ENCODE measurements around the gene ADPRH. TPM values are rescaled to one million over a fixed set of nuclear protein-coding genes. Genes with fewer than 3 reads are reported as not detected.

ADPRH gene
- total and polyA plus RNA-seq, 9 donors = 4.0 to 10.3 (median 7.9) TPM

- 96% methylated on average over 5 of the region's 10 CpGs for whole genome bisulfite sequencing (ENCODE audit: insufficient coverage)
- Histone ChIP-seq H3K9me3 (replicated peaks; ENCODE audit: control insufficient read depth, low read depth, low read length) (no peaks in the 10 kb centered on the region), H3K4me3 (ENCODE audit: low read length) (no peak overlapping the region), H3K36me3 (ENCODE audit: control insufficient read depth, insufficient read depth, low read length) (no peaks in the 10 kb centered on the region), H3K27me3 (ENCODE audit: control insufficient read depth, insufficient read depth, low read length) (no peaks in the 10 kb centered on the region), H3K4me1 (ENCODE audit: control insufficient read depth, insufficient read depth, low read length) (peaks cover 10% of the 10 kb centered on the region), H3K27ac (ENCODE audit: low read length) (no peak overlapping the region)
- no peak for DNase-seq
These were observed 56.4 kb downstream of the ADPRH start for GRCh38 chr3:119635719-119636118.

- Histone ChIP-seq H3K4me3 (ENCODE audit: low read length) (no peak overlapping the region), H3K4me1 (ENCODE audit: control insufficient read depth, insufficient read depth, low read length) (peaks cover 10% of the 10 kb centered on the region)
- WGBS (ENCODE audit: insufficient coverage) = no CpG with 5 or more reads among the region's 1 CpG
These were observed 57.0 kb downstream of the ADPRH start for GRCh38 chr3:119636249-119636648.

GRCh38 chr3:119636891-119637611 is 57.8 kb downstream of the ADPRH start:
- no peak for DNase-seq
- H3K9me3 ChIP-seq (replicated peaks; ENCODE audit: control insufficient read depth, low read depth, low read length) = no peaks in the 10 kb centered on the region
- no peaks in the 10 kb centered on the region for H3K27me3 ChIP-seq (ENCODE audit: control insufficient read depth, insufficient read depth, low read length)
- peak overlapping the region; percentile 80 for H3K27ac ChIP-seq (ENCODE audit: low read length)
- WGBS (ENCODE audit: insufficient coverage) = 96% methylated on average over 2 of the region's 4 CpGs
- H3K4me3 ChIP-seq (ENCODE audit: low read length) = no peak overlapping the region
- peaks cover 3% of the 10 kb centered on the region for H3K36me3 ChIP-seq (ENCODE audit: control insufficient read depth, insufficient read depth, low read length)
- peaks cover 10% of the 10 kb centered on the region for H3K4me1 ChIP-seq (ENCODE audit: control insufficient read depth, insufficient read depth, low read length)

More at GRCh38 chr3:119636249-119636648, 57.0 kb downstream of the ADPRH start:
- H3K9me3 ChIP-seq (replicated peaks; ENCODE audit: control insufficient read depth, low read depth, low read length) = no peaks in the 10 kb centered on the region
- H3K27me3 ChIP-seq (ENCODE audit: control insufficient read depth, insufficient read depth, low read length) = no peaks in the 10 kb centered on the region
- H3K36me3 ChIP-seq (ENCODE audit: control insufficient read depth, insufficient read depth, low read length) = no peaks in the 10 kb centered on the region
- DNase-seq = no peak
- H3K27ac ChIP-seq (ENCODE audit: low read length) = no peak overlapping the region

- Histone ChIP-seq H3K27me3 (ENCODE audit: control insufficient read depth, insufficient read depth, low read length) (no peaks in the 10 kb centered on the region), H3K36me3 (ENCODE audit: control insufficient read depth, insufficient read depth, low read length) (peaks cover 6% of the 10 kb centered on the region), H3K27ac (ENCODE audit: low read length) (peak overlapping the region; percentile 80), H3K4me1 (ENCODE audit: control insufficient read depth, insufficient read depth, low read length) (peaks cover 11% of the 10 kb centered on the region), H3K4me3 (ENCODE audit: low read length) (no peak overlapping the region), H3K9me3 (replicated peaks; ENCODE audit: control insufficient read depth, low read depth, low read length) (no peaks in the 10 kb centered on the region)
- no CpG with 5 or more reads among the region's 3 CpGs for WGBS (ENCODE audit: insufficient coverage)
- DNase-seq = peak; percentile 68
These were observed 58.6 kb downstream of the ADPRH start for GRCh38 chr3:119637679-119638477.

Other genes with a start within 250 kb of the ADPRH start
- gene TMEM39A, start 115.9 kb upstream of the ADPRH start, total RNA-seq = 44.4 TPM
- 10 to 100 TPM; 35.7 to 51.1 (median 38.7) TPM for gene TMEM39A, start 115.9 kb upstream of the ADPRH start, polyA plus RNA-seq (ENCODE audit: insufficient read depth in 1 of 8, insufficient read length in 8 of 8, low replicate concordance in 1 of 8)
- gene POGLUT1, start 110.5 kb upstream of the ADPRH start, total RNA-seq = 10.5 TPM
- gene POGLUT1, start 110.5 kb upstream of the ADPRH start, polyA plus RNA-seq (ENCODE audit: insufficient read depth in 1 of 8, insufficient read length in 8 of 8, low replicate concordance in 1 of 8) = 10 to 100 TPM in 7 of 8 donors, 1 to 10 TPM in 1; 9.7 to 13.6 (median 12.1) TPM
- gene TIMMDC1, start 80.9 kb upstream of the ADPRH start, total RNA-seq = 74.9 TPM
- gene TIMMDC1, start 80.9 kb upstream of the ADPRH start, polyA plus RNA-seq (ENCODE audit: insufficient read depth in 1 of 8, insufficient read length in 8 of 8, low replicate concordance in 1 of 8) = 10 to 100 TPM; 68.3 to 81.7 (median 71.8) TPM
- gene CD80, start 19.9 kb upstream of the ADPRH start, total RNA-seq = 0.22 TPM
- under 1 TPM in 6 of 8 donors, not detected in 2; 0.04 to 0.36 (median 0.10) TPM for gene CD80, start 19.9 kb upstream of the ADPRH start, polyA plus RNA-seq (ENCODE audit: insufficient read depth in 1 of 8, insufficient read length in 8 of 8, low replicate concordance in 1 of 8)
- gene PLA1A, start 18.4 kb downstream of the ADPRH start, total RNA-seq = 0.09 TPM
- gene PLA1A, start 18.4 kb downstream of the ADPRH start, polyA plus RNA-seq (ENCODE audit: insufficient read depth in 1 of 8, insufficient read length in 8 of 8, low replicate concordance in 1 of 8) = under 1 TPM in 6 of 8 donors, not detected in 2; 0.07 to 0.37 (median 0.21) TPM
- 16.1 TPM for gene POPDC2, start 81.1 kb downstream of the ADPRH start, total RNA-seq
- 10 to 100 TPM in 7 of 8 donors, 1 to 10 TPM in 1; 8.6 to 30.2 (median 13.4) TPM for gene POPDC2, start 81.1 kb downstream of the ADPRH start, polyA plus RNA-seq (ENCODE audit: insufficient read depth in 1 of 8, insufficient read length in 8 of 8, low replicate concordance in 1 of 8)
- 52.4 TPM for gene COX17, start 97.9 kb downstream of the ADPRH start, total RNA-seq
- gene COX17, start 97.9 kb downstream of the ADPRH start, polyA plus RNA-seq (ENCODE audit: insufficient read depth in 1 of 8, insufficient read length in 8 of 8, low replicate concordance in 1 of 8) = 10 to 100 TPM; 42.8 to 77.2 (median 66.6) TPM
- 1.4 TPM for gene CFAP91, start 123.5 kb downstream of the ADPRH start, total RNA-seq
- 1 to 10 TPM in 1 of 8 donors, under 1 TPM in 7; 0.33 to 1.0 (median 0.67) TPM for gene CFAP91, start 123.5 kb downstream of the ADPRH start, polyA plus RNA-seq (ENCODE audit: insufficient read depth in 1 of 8, insufficient read length in 8 of 8, low replicate concordance in 1 of 8)
- gene NR1I2, start 202.6 kb downstream of the ADPRH start, total RNA-seq = 0.27 TPM
- gene NR1I2, start 202.6 kb downstream of the ADPRH start, polyA plus RNA-seq (ENCODE audit: insufficient read depth in 1 of 8, insufficient read length in 8 of 8, low replicate concordance in 1 of 8) = 1 to 10 TPM in 1 of 8 donors, under 1 TPM in 7; 0.19 to 1.9 (median 0.35) TPM

Measured in muscle of leg (tissue), 11 donors.